GM12878 (cell line): ENCODE measurements around the gene SV2B. TPM values are rescaled to one million over a fixed set of nuclear protein-coding genes. Genes with fewer than 3 reads are reported as not detected.

ENCODE experiments used
- ATAC-seq: fragments of 200-7000 bp; cut with Tn5 transposase; 3 replicates; pipeline ENCODE4 v1.9.1; 2020; ENCODE audit warnings: mild to moderate bottlenecking, moderate library complexity
- BruUV-seq: library from RNA; stranded (reverse); fragments of 400-500 nt; replicated peaks from 2 replicates; lab custom pipeline; 2021; lab: Mats Ljungman, UMichigan
- CTCF ChIA-PET: fragments of 300-600 bp; sonication (Branson Sonifier 250); formaldehyde crosslinking; extraction: SDS; loops from one replicate; lab custom pipeline; 2021; ENCODE audit warnings: inconsistent platforms; lab: Yijun Ruan, JAX
- POLR2A ChIA-PET: fragments of 350-600 bp; formaldehyde crosslinking; extraction: SDS; loops from one replicate; lab custom pipeline; 2021; ENCODE audit warnings: inconsistent platforms; lab: Charles Lee
- RAD21 ChIA-PET: fragments of 300-600 bp; sonication (Branson Sonifier 250); formaldehyde crosslinking; loops from one replicate; lab custom pipeline; 2023; ENCODE audit warnings: antibody characterized with exemption; ENCODE audit not compliant: unreplicated experiment; lab: Charles Lee
- SMC1A ChIA-PET: fragments of 300-600 bp; sonication (Branson Sonifier 250); formaldehyde crosslinking; loops from one replicate; lab custom pipeline; 2023; ENCODE audit not compliant: unreplicated experiment, uncharacterized antibody; lab: Charles Lee
- DNase-seq: peaks from one replicate; pipeline ENCODE4 v3.0.0-alpha.2; 2011; ENCODE audit warnings: low read depth, low spot score
- FAIRE-seq: peaks from 3 replicates; lab custom pipeline; 2011; peaks lifted over from hg19 to GRCh38; lab: Jason Lieb, UNC
- H2AFZ ChIP-seq: 2 replicates; pipeline ENCODE4 v1.6.0; 2011; ENCODE audit warnings: low read depth, low read length, control low read depth; ENCODE audit not compliant: control insufficient read depth
- H3K27ac ChIP-seq: 2 replicates; pipeline ENCODE4 v1.5.1; 2011; ENCODE audit warnings: control low read depth; ENCODE audit not compliant: control insufficient read depth, insufficient read depth
- H3K27me3 ChIP-seq, 2 experiments: replicated peaks in 1 of 2; 2 replicates each; pipeline versions ENCODE4 v1.6.0 to v1.6.1; 2011; ENCODE audit warnings: low read length in 1 of 2; ENCODE audit not compliant: control insufficient read depth in 2 of 2, insufficient read depth in 2 of 2
- H3K36me3 ChIP-seq, 2 experiments: 2 replicates each; pipeline ENCODE4 v1.5.1; 2011; ENCODE audit warnings: low read length in 1 of 2; ENCODE audit not compliant: control insufficient read depth in 2 of 2, insufficient read depth in 2 of 2
- H3K4me1 ChIP-seq: 2 replicates; pipeline ENCODE4 v1.6.1; 2011; ENCODE audit warnings: mild to moderate bottlenecking, low read length, moderate library complexity, mixed read lengths; ENCODE audit not compliant: control insufficient read depth, insufficient read depth
- H3K4me2 ChIP-seq: 2 replicates; pipeline ENCODE4 v1.6.0; 2011; ENCODE audit warnings: control low read depth; ENCODE audit not compliant: control insufficient read depth, insufficient read depth
- H3K4me3 ChIP-seq: fragments of 200-600 bp; sonication (generic); 2 replicates; pipeline ENCODE4 v1.5.1; 2016
- H3K79me2 ChIP-seq: 2 replicates; pipeline ENCODE4 v1.6.0; 2011; ENCODE audit warnings: low read length; ENCODE audit not compliant: control insufficient read depth, insufficient read depth
- H3K9ac ChIP-seq: 2 replicates; pipeline ENCODE4 v1.8.0; 2011; ENCODE audit warnings: low read length, control low read depth, mixed read lengths; ENCODE audit not compliant: control insufficient read depth, insufficient read depth
- H3K9me3 ChIP-seq: replicated peaks from 3 replicates; pipeline ENCODE4 v1.5.1; 2011; ENCODE audit warnings: mild to moderate bottlenecking, low read length; ENCODE audit not compliant: control insufficient read depth, insufficient read depth
- H4K20me1 ChIP-seq: 2 replicates; pipeline ENCODE4 v1.6.0; 2011; ENCODE audit not compliant: control insufficient read depth, insufficient read depth
- ATF7 ChIP-seq: fragments of 450-650 bp; IDR thresholded peaks from 2 replicates; pipeline ENCODE4 v1.6.1; 2016; ENCODE audit warnings: low read depth, mild to moderate bottlenecking
- IKZF1 ChIP-seq: fragments of 450-650 bp; conservative IDR thresholded peaks from 2 replicates; pipeline ENCODE4 v1.6.1; 2017; ENCODE audit warnings: antibody characterized with exemption, mild to moderate bottlenecking
- MXI1 ChIP-seq: fragments of 150-350 bp; IDR thresholded peaks from 2 replicates; pipeline ENCODE4 v1.6.1; 2011; ENCODE audit warnings: low read depth, mild to moderate bottlenecking, inconsistent platforms, low read length, improper control_type of control experiment
- TBL1XR1 ChIP-seq: IDR thresholded peaks from 2 replicates; pipeline ENCODE4 v1.6.1; 2012; ENCODE audit warnings: low read depth, low read length, improper control_type of control experiment
- TCF7 ChIP-seq: IDR thresholded peaks from 2 replicates; pipeline ENCODE4 v1.6.1; 2014; ENCODE audit warnings: antibody characterized with exemption, borderline replicate concordance
- ZNF622 ChIP-seq: fragments of 450-650 bp; IDR thresholded peaks from 2 replicates; pipeline ENCODE4 v1.6.1; 2017; ENCODE audit warnings: mild to moderate bottlenecking, inconsistent platforms
- WGBS: methylation state at CpG from one replicate; pipeline ENCODE4 v1.1.6; 2016; ENCODE audit warnings: low lambda C conversion rate; ENCODE audit not compliant: insufficient replicate concordance, insufficient coverage; ENCODE audit errors: missing lambda C conversion rate; 5-methylcytosine and 5-hydroxymethylcytosine counted together
- in situ Hi-C: fragments of 300-500 bp; cut with MboI; formaldehyde crosslinking; loops from 9 replicates; pipeline ENCODE4 v1.14.3; 2018; ENCODE audit warnings: mixed read lengths
- intact Hi-C: fragments of 100-400 bp; cut with micrococcal nuclease; formaldehyde crosslinking; loops from one replicate; pipeline ENCODE4 v1.14.2; 2022; ENCODE audit not compliant: unreplicated experiment
- polyA plus RNA-seq, 11 experiments: library from polyadenylated mRNA; depleted of rRNA in 4 of 11; unstranded in 6 of 11; stranded (reverse) in 5 of 11; fragments of >200 nt; fragmentation: Nextera tagmentation in 4 of 11; fragmentation: Illumina TruSeq in 1 of 11; extraction: Ambion mirVana in 4 of 11; extraction: Trizol in 1 of 11; gene quantifications; 1 replicate in 1 of 11; 2 replicates in 10 of 11; pipeline versions ENCODE4 v1.2.1 to v1.2.3, GENCODE V29; 2011 to 2016; ENCODE audit warnings: inconsistent platforms in 2 of 11, missing spikeins in 2 of 11, low read depth in 1 of 11
- total RNA-seq, 4 experiments: library from RNA; depleted of rRNA in 3 of 4; stranded (reverse); fragments of >200 nt in 3 of 4; fragmentation: Illumina TruSeq in 1 of 4; extraction: Trizol in 1 of 4; gene quantifications; 2 replicates each; pipeline versions ENCODE4 v1.2.1 to v1.2.3, GENCODE V29; 2013 to 2021
- TF ChIP-seq, protein P1 (sequence below): fragments of 450-650 bp; IDR thresholded peaks from 2 replicates; pipeline ENCODE4 v1.6.1; 2017; ENCODE audit warnings: mild to moderate bottlenecking, moderate library complexity

The SV2B gene
- total and polyA plus RNA-seq, 10 of the 15 experiments (the other 5 are each of a cell fraction or from before 2014, with no cell fraction given), result 0.03 to 1.7 (median 1.3) TPM

- no peak for TF ChIP-seq MXI1
- TF ChIP-seq IKZF1, result no peak
- no peak for TF ChIP-seq TCF7
- no peak for TF ChIP-seq ZNF622
- TF ChIP-seq ATF7, result no peak
- TF ChIP-seq, protein P1, sequence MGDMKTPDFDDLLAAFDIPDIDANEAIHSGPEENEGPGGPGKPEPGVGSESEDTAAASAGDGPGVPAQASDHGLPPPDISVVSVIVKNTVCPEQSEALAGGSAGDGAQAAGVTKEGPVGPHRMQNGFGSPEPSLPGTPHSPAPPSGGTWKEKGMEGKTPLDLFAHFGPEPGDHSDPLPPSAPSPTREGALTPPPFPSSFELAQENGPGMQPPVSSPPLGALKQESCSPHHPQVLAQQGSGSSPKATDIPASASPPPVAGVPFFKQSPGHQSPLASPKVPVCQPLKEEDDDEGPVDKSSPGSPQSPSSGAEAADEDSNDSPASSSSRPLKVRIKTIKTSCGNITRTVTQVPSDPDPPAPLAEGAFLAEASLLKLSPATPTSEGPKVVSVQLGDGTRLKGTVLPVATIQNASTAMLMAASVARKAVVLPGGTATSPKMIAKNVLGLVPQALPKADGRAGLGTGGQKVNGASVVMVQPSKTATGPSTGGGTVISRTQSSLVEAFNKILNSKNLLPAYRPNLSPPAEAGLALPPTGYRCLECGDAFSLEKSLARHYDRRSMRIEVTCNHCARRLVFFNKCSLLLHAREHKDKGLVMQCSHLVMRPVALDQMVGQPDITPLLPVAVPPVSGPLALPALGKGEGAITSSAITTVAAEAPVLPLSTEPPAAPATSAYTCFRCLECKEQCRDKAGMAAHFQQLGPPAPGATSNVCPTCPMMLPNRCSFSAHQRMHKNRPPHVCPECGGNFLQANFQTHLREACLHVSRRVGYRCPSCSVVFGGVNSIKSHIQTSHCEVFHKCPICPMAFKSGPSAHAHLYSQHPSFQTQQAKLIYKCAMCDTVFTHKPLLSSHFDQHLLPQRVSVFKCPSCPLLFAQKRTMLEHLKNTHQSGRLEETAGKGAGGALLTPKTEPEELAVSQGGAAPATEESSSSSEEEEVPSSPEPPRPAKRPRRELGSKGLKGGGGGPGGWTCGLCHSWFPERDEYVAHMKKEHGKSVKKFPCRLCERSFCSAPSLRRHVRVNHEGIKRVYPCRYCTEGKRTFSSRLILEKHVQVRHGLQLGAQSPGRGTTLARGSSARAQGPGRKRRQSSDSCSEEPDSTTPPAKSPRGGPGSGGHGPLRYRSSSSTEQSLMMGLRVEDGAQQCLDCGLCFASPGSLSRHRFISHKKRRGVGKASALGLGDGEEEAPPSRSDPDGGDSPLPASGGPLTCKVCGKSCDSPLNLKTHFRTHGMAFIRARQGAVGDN, result no peak
- no peak for TF ChIP-seq TBL1XR1
- no peak overlapping the region for H3K9ac ChIP-seq
- WGBS, result 63% methylated on average over 6 of the region's 6 CpGs
- no peak overlapping the region for H3K27ac ChIP-seq
- H3K36me3 ChIP-seq, result no peaks in the 10 kb centered on the region
- DNase-seq, result no peak
- no peak overlapping the region for H3K4me3 ChIP-seq
- H3K79me2 ChIP-seq, result no peaks in the 10 kb centered on the region
- ChIA-PET RAD21 (no interaction called here), SMC1A (no interaction called here), CTCF (interaction anchor here (1.0 kb wide), 1 partner anchor 19 kb away, joined by 4 read pairs; no protein-coding TSS in a partner anchor), POLR2A (no interaction called here)
- no peak overlapping the region for H3K4me2 ChIP-seq
- no peak overlapping the region for H2AFZ ChIP-seq
- ATAC-seq, result no peak
- H3K4me1 ChIP-seq, result no peaks in the 10 kb centered on the region
- H3K27me3 ChIP-seq, result no peaks in the 10 kb centered on the region; a peak in 1 of 4 replicates
- no peak for FAIRE-seq
- intact Hi-C loops, result no loop called here
- in situ Hi-C loops, result no loop called here
- H4K20me1 ChIP-seq, result no peaks in the 10 kb centered on the region
- no peaks in the 10 kb centered on the region for H3K9me3 ChIP-seq
- BruUV-seq, result no TSS peak
Observed at GRCh38 chr15:91290553-91290952, 190.5 kb downstream of the SV2B start.
